BLaER1 (cell line): ENCODE data around the gene CLK3.

Source experiments
- H3K27ac ChIP-seq: shearing (Covaris generic); formaldehyde crosslinking; 2 replicates; pipeline ENCODE4 v1.8.1; 2022
- H3K27me3 ChIP-seq: shearing (Covaris generic); formaldehyde crosslinking; 2 replicates; pipeline ENCODE4 v1.8.1; 2022
- H3K36me3 ChIP-seq: shearing (Covaris generic); formaldehyde crosslinking; 2 replicates; pipeline ENCODE4 v1.8.1; 2022
- H3K4me1 ChIP-seq: shearing (Covaris generic); formaldehyde crosslinking; 2 replicates; pipeline ENCODE4 v1.8.1; 2022
- H3K4me2 ChIP-seq: shearing (Covaris generic); formaldehyde crosslinking; 2 replicates; pipeline ENCODE4 v1.8.1; 2022
- H3K4me3 ChIP-seq: shearing (Covaris generic); formaldehyde crosslinking; 2 replicates; pipeline ENCODE4 v1.8.1; 2022
- H3K9ac ChIP-seq: shearing (Covaris generic); formaldehyde crosslinking; 2 replicates; pipeline ENCODE4 v1.8.1; 2022
- H3K9me3 ChIP-seq: shearing (Covaris generic); formaldehyde crosslinking; 2 replicates; pipeline ENCODE4 v1.8.1; 2022
- H4K20me1 ChIP-seq: shearing (Covaris generic); formaldehyde crosslinking; 2 replicates; pipeline ENCODE4 v1.8.1; 2022
- Cebpa-rat ChIP-seq: shearing (Covaris generic); IDR thresholded peaks from 2 replicates; pipeline ENCODE4 v1.8.1; 2022

CLK3 gene

GRCh38 chr15:74599156-74599555, 16.5 kb upstream of the CLK3 start:
- peak overlapping the region; percentile 90 for H3K4me2 ChIP-seq
- no peaks in the 10 kb centered on the region for H3K27me3 ChIP-seq
- H3K9ac ChIP-seq, result no peak overlapping the region
- peak overlapping the region; percentile 66; the same call in 1 of the 2 replicates for H3K4me3 ChIP-seq
- H3K36me3 ChIP-seq, result peaks cover 13% of the 10 kb centered on the region; the same call in 1 of the 2 replicates
- H3K27ac ChIP-seq, result no peak overlapping the region
- H3K4me1 ChIP-seq, result peaks cover 27% of the 10 kb centered on the region
- H3K9me3 ChIP-seq, result no peaks in the 10 kb centered on the region
- no peaks in the 10 kb centered on the region for H4K20me1 ChIP-seq
- no peak for TF ChIP-seq Cebpa-rat

GRCh38 chr15:74603026-74603788, 12.4 kb upstream of the CLK3 start:
- TF ChIP-seq Cebpa-rat, result no peak
- H3K4me2 ChIP-seq, result no peak overlapping the region
- no peak overlapping the region for H3K27ac ChIP-seq
- no peaks in the 10 kb centered on the region for H3K9me3 ChIP-seq
- no peak overlapping the region for H3K9ac ChIP-seq
- H3K27me3 ChIP-seq, result no peaks in the 10 kb centered on the region
- H3K36me3 ChIP-seq, result no peaks in the 10 kb centered on the region
- no peak overlapping the region for H3K4me3 ChIP-seq
- no peaks in the 10 kb centered on the region for H4K20me1 ChIP-seq
- peaks cover 35% of the 10 kb centered on the region for H3K4me1 ChIP-seq

- TF ChIP-seq Cebpa-rat, result no peak
- Histone ChIP-seq H3K27ac (0 out of 2 replicates have a peak overlapping the region, but pooled peaks have one; percentile 13), H3K9ac (no peak overlapping the region), H3K27me3 (no peaks in the 10 kb centered on the region), H4K20me1 (no peaks in the 10 kb centered on the region), H3K9me3 (no peaks in the 10 kb centered on the region), H3K36me3 (no peaks in the 10 kb centered on the region), H3K4me2 (peak overlapping the region; percentile 28), H3K4me3 (no peak overlapping the region), H3K4me1 (peaks cover 29% of the 10 kb centered on the region)
Observed at GRCh38 chr15:74603789-74604705, 11.6 kb upstream of the CLK3 start.

GRCh38 chr15:74604983-74605794, 10.4 kb upstream of the CLK3 start:
- Histone ChIP-seq H3K9ac (no peak overlapping the region), H3K27ac (0 out of 2 replicates have a peak overlapping the region, but pooled peaks have one; percentile 13), H3K9me3 (no peaks in the 10 kb centered on the region), H4K20me1 (no peaks in the 10 kb centered on the region), H3K36me3 (no peaks in the 10 kb centered on the region), H3K4me2 (peak overlapping the region; percentile 28), H3K4me3 (no peak overlapping the region), H3K4me1 (peaks cover 29% of the 10 kb centered on the region), H3K27me3 (no peaks in the 10 kb centered on the region)
- TF ChIP-seq Cebpa-rat, result no peak

GRCh38 chr15:74605795-74606150, 9.9 kb upstream of the CLK3 start:
- Histone ChIP-seq H3K4me3 (no peak overlapping the region), H3K4me1 (peaks cover 31% of the 10 kb centered on the region), H3K27ac (no peak overlapping the region), H3K9ac (no peak overlapping the region), H3K27me3 (no peaks in the 10 kb centered on the region), H4K20me1 (no peaks in the 10 kb centered on the region; the same call in 1 of the 2 replicates), H3K9me3 (no peaks in the 10 kb centered on the region), H3K4me2 (no peak overlapping the region), H3K36me3 (no peaks in the 10 kb centered on the region)
- no peak for TF ChIP-seq Cebpa-rat

GRCh38 chr15:74608786-74609185, 6.8 kb upstream of the CLK3 start:
- H4K20me1 ChIP-seq, result no peaks in the 10 kb centered on the region; the same call in 1 of the 2 replicates

GRCh38 chr15:74609938-74610301, 5.7 kb upstream of the CLK3 start:
- no peaks in the 10 kb centered on the region for H3K9me3 ChIP-seq
- H3K9ac ChIP-seq, result 0 out of 2 replicates have a peak overlapping the region, but pooled peaks have one; percentile 48
- H3K4me2 ChIP-seq, result peak overlapping the region; percentile 62
- TF ChIP-seq Cebpa-rat, result no peak
- H3K4me1 ChIP-seq, result peaks cover 48% of the 10 kb centered on the region
- H3K27ac ChIP-seq, result no peak overlapping the region
- H4K20me1 ChIP-seq, result no peaks in the 10 kb centered on the region; the same call in 1 of the 2 replicates
- H3K36me3 ChIP-seq, result no peaks in the 10 kb centered on the region
- H3K27me3 ChIP-seq, result no peaks in the 10 kb centered on the region
- H3K4me3 ChIP-seq, result no peak overlapping the region

More at GRCh38 chr15:74608786-74609185, 6.8 kb upstream of the CLK3 start:
- no peak overlapping the region for H3K27ac ChIP-seq
- H3K4me3 ChIP-seq, result no peak overlapping the region
- no peak for TF ChIP-seq Cebpa-rat
- no peak overlapping the region for H3K9ac ChIP-seq
- H3K27me3 ChIP-seq, result no peaks in the 10 kb centered on the region
- no peaks in the 10 kb centered on the region for H3K36me3 ChIP-seq
- peaks cover 47% of the 10 kb centered on the region for H3K4me1 ChIP-seq
- H3K9me3 ChIP-seq, result no peaks in the 10 kb centered on the region
- H3K4me2 ChIP-seq, result no peak overlapping the region

- Histone ChIP-seq H3K4me2 (peak overlapping the region; percentile 62), H3K36me3 (no peaks in the 10 kb centered on the region), H3K4me3 (no peak overlapping the region), H3K9ac (peak overlapping the region; percentile 48; the same call in 1 of the 2 replicates), H3K9me3 (no peaks in the 10 kb centered on the region), H3K4me1 (peaks cover 43% of the 10 kb centered on the region), H4K20me1 (no peaks in the 10 kb centered on the region; the same call in 1 of the 2 replicates), H3K27ac (peak overlapping the region; percentile 39; the same call in 1 of the 2 replicates), H3K27me3 (no peaks in the 10 kb centered on the region)
- TF ChIP-seq Cebpa-rat, result peak; percentile 72; the same call in 1 of the 2 replicates
Observed at GRCh38 chr15:74610302-74610951, 5.2 kb upstream of the CLK3 start.

GRCh38 chr15:74611341-74611740, 4.3 kb upstream of the CLK3 start:
- peak overlapping the region; percentile 39; the same call in 1 of the 2 replicates for H3K27ac ChIP-seq
- no peak overlapping the region for H3K9ac ChIP-seq
- peak overlapping the region; percentile 62; the same call in 1 of the 2 replicates for H3K4me2 ChIP-seq
- no peak overlapping the region for H3K4me3 ChIP-seq
- no peaks in the 10 kb centered on the region for H3K27me3 ChIP-seq
- TF ChIP-seq Cebpa-rat, result no peak
- peaks cover 41% of the 10 kb centered on the region for H3K4me1 ChIP-seq
- H3K36me3 ChIP-seq, result no peaks in the 10 kb centered on the region
- no peaks in the 10 kb centered on the region for H3K9me3 ChIP-seq
- peaks cover 6% of the 10 kb centered on the region for H4K20me1 ChIP-seq
